WI38 (cell line): Measurements from ENCODE around the gene XPO1.

Experiments
- H3K4me3 ChIP-seq: 2 replicates; pipeline ENCODE4 v1.5.1; 2011; ENCODE audit warnings: low read depth, mild to moderate bottlenecking, control low read depth, low read length
- TF ChIP-seq, protein P1 (sequence below): IDR thresholded peaks from 2 replicates; pipeline ENCODE4 v1.5.1; 2012; ENCODE audit warnings: low read depth, mild to moderate bottlenecking, control low read depth, low read length

Gene XPO1

DNA sequence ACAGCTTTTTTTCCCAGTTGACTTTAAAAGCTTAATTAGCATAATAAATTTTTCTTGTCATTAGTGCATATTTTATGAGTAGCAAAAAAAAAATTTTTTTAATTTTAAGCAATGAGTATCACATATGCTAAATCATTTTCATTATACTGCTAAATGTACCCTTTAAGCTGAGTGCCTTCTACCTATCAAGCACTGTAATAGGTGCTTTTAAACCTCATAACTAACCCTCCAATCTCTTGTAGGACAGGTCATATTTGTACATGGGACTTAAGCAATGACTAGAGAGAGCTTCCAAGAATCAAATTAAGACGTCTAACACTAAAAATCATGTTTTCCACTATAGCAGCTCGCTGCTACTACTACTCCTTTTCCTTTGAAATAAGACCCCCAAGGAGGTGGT, 7.4 kb downstream of the XPO1 start:
- TF ChIP-seq, protein P1, sequence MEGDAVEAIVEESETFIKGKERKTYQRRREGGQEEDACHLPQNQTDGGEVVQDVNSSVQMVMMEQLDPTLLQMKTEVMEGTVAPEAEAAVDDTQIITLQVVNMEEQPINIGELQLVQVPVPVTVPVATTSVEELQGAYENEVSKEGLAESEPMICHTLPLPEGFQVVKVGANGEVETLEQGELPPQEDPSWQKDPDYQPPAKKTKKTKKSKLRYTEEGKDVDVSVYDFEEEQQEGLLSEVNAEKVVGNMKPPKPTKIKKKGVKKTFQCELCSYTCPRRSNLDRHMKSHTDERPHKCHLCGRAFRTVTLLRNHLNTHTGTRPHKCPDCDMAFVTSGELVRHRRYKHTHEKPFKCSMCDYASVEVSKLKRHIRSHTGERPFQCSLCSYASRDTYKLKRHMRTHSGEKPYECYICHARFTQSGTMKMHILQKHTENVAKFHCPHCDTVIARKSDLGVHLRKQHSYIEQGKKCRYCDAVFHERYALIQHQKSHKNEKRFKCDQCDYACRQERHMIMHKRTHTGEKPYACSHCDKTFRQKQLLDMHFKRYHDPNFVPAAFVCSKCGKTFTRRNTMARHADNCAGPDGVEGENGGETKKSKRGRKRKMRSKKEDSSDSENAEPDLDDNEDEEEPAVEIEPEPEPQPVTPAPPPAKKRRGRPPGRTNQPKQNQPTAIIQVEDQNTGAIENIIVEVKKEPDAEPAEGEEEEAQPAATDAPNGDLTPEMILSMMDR: no peak
- no peak overlapping the region for H3K4me3 ChIP-seq

- TF ChIP-seq, protein P1: no peak
- no peak overlapping the region for H3K4me3 ChIP-seq
Observed at GRCh38 chr2:61529944-61530735, 8.0 kb downstream of the XPO1 start.

GRCh38 chr2:61520261-61520660, 17.9 kb downstream of the XPO1 start:
- TF ChIP-seq, protein P1: no peak
- no peak overlapping the region for H3K4me3 ChIP-seq

GRCh38 chr2:61512768-61513398, 25.3 kb downstream of the XPO1 start:
- H3K4me3 ChIP-seq: no peak overlapping the region
- TF ChIP-seq, protein P1: no peak

DNA sequence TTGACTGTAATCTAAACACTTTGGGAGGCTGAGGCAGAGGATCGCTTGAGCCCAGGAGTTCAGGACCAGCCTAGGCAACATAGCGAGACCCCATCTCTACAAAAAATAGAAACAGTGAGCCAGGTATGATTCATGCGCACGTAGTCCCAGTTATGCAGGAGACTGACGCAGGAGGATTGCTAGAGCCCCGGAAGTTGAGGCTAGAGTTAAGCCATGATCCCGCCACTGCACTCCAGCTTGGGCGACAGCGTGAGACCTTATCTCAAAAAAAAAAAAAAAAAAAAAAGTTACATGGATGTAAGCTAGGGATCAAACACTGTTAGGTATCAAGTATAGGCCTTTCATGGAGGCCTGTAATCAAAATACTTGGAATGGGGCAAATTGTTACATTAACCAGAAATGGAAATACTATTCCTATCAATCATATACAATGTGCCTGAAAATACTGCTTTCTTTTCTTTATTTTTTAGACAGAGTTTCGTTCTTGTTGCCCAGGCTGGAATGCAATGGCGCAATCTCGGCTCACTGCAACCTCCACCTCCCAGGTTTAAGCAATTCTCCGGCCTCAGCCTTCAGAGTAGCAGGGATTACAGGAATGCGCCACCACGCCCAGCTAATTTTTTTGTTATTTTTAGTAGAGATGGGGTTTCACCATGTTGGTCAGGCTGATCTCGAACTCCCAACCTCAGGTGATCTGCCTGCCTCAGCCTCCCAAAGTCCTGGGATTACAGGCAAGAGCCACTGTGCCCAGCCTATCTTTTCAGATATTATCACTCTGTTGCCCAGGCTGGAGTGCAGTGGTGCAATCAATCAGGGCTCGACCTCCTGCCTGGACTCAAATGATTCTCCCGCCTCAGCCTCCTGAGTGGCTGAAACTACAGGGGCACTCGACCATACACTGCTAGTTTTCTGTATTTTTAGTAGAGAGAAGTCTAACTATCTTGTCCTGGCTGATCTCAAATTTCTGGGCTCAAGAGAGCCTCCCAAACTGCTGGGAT, 27.2 kb downstream of the XPO1 start:
- TF ChIP-seq, protein P1: no peak
- H3K4me3 ChIP-seq: no peak overlapping the region

- no peak overlapping the region for H3K4me3 ChIP-seq
- TF ChIP-seq, protein P1: no peak
Observed at GRCh38 chr2:61504949-61505348, 33.2 kb downstream of the XPO1 start.

GRCh38 chr2:61499060-61499459, 39.1 kb downstream of the XPO1 start:
- H3K4me3 ChIP-seq: no peak overlapping the region
- TF ChIP-seq, protein P1: no peak
